Peyer's patch (tissue), 4 donors: ENCODE measurements around the gene COL28A1.

Experiments used
- CTCF ChIP-seq, 6 experiments: fragments of 450-650 bp in 4 of 6; fragments of 200-600 bp in 2 of 6; sonication (generic) in 1 of 6; IDR thresholded peaks; one replicate each; pipeline ENCODE4 v1.5.1; 2017 to 2019; ENCODE audit warnings: antibody characterized with exemption in 6 of 6, mild to moderate bottlenecking in 3 of 6, moderate library complexity in 1 of 6
- POLR2A ChIP-seq, 2 donors: fragments of 450-650 bp; IDR thresholded peaks; one replicate each; pipeline ENCODE4 v1.5.1; 2017; ENCODE audit warnings: antibody characterized with exemption in 2 of 2, mild to moderate bottlenecking in 2 of 2, moderate library complexity in 2 of 2

DNA sequence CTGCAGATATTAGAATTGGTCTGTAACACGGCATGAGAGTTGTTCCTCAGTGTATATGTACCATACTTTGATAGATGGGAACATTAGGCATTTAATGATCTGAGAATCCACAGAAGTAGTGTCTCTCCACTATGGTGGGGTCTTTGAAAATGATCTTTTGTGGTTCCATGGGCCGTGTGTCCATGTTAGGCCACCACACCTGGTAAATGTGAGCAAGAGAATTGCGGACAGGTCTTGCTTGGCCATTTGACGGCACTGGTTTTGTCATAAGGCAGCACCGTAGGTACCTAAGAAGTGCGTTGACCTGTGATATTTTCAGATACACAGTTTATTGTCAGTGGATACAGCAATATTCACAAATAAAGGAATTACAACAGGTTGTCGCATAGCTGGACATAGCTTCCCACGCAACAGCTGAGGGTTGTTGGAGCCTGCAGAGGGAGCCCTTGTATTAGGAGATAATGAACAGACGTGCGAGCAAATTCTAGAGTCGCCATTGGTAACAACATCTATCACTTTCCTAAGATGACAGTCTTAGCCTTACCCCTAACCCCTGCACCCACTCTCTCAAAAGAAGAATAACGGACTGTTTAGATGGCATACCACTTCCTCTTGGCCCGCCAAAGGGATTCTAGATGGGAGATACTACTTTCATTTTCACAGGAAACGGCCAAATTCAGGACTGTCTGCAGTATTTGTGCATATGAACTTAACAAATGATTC is 111.4 kb downstream of the COL28A1 start:
- TF ChIP-seq CTCF (IDR thresholded peaks at IDR 0.05) (peak in 4 of 6 experiments; percentile 58 to 93 (median 88)), POLR2A (IDR thresholded peaks at IDR 0.05) (no peak)
